HepG2 (cell line): ENCODE data around the gene PRKCD. TPM values are rescaled to one million over a fixed set of nuclear protein-coding genes. Genes with fewer than 3 reads are reported as not detected.

Experiments used
- FOSL2 ChIP-seq: sonication (generic); formaldehyde crosslinking; IDR thresholded peaks from 2 replicates; pipeline ENCODE4 v1.4.0; 2020; ENCODE audit warnings: missing genetic modification reagents
- KLF13 ChIP-seq: sonication (generic); formaldehyde crosslinking; IDR thresholded peaks from 2 replicates; pipeline ENCODE4 v1.4.0; 2020; ENCODE audit warnings: mild to moderate bottlenecking, missing genetic modification reagents
- PCBP1 ChIP-seq: fragments of 200-400 bp; formaldehyde crosslinking; IDR thresholded peaks from 2 replicates; pipeline ENCODE4 v1.6.1; 2017; ENCODE audit warnings: mild to moderate bottlenecking, low read depth, low read length, borderline replicate concordance
- PRMT3 ChIP-seq: sonication (generic); formaldehyde crosslinking; IDR thresholded peaks from 2 replicates; pipeline ENCODE4 v1.8.1; 2022; ENCODE audit warnings: low read depth, mild to moderate bottlenecking, moderate library complexity, missing genetic modification reagents, borderline replicate concordance
- ZC3H4 ChIP-seq: sonication (generic); formaldehyde crosslinking; IDR thresholded peaks from 2 replicates; pipeline ENCODE4 v1.4.0; 2020; ENCODE audit warnings: missing genetic modification reagents, borderline replicate concordance
- ZFP36L1 ChIP-seq: sonication (generic); formaldehyde crosslinking; IDR thresholded peaks from 2 replicates; pipeline ENCODE4 v1.8.0; 2022; ENCODE audit warnings: mild to moderate bottlenecking, missing genetic modification reagents, moderate library complexity
- polyA plus RNA-seq, 8 experiments: library from polyadenylated mRNA; depleted of rRNA in 3 of 8; stranded (reverse) in 7 of 8; unstranded in 1 of 8; fragments of >200 nt; fragmentation: Illumina TruSeq in 4 of 8; extraction: Trizol in 4 of 8; gene quantifications; 2 replicates each; pipeline versions ENCODE4 v1.2.1 to v1.2.3, GENCODE V29; 2011 to 2016; ENCODE audit warnings: low read depth in 4 of 8, missing spikeins in 1 of 8, mixed read lengths in 1 of 8; ENCODE audit not compliant: insufficient read depth in 1 of 8
- total RNA-seq, 5 experiments: library from RNA; depleted of rRNA; stranded (reverse); fragments of >200 nt; fragmentation: Illumina TruSeq; extraction: Trizol; gene quantifications; 2 replicates each; pipeline ENCODE4 v1.2.3, GENCODE V29; 2016; ENCODE audit warnings: low read depth in 1 of 5
- TF ChIP-seq, protein P1 (sequence below): sonication (generic); formaldehyde crosslinking; IDR thresholded peaks from 2 replicates; pipeline ENCODE4 v1.5.1; 2020; ENCODE audit warnings: mild to moderate bottlenecking, missing genetic modification reagents, moderate library complexity
- TF ChIP-seq, protein P2 (sequence below): sonication (generic); formaldehyde crosslinking; IDR thresholded peaks from 2 replicates; pipeline ENCODE4 v1.5.0; 2020; ENCODE audit warnings: mild to moderate bottlenecking, missing genetic modification reagents

PRKCD gene
- total and polyA plus RNA-seq, 2 of the 13 experiments (the other 11 are each of a cell fraction or from before 2014, with no cell fraction given) = 1.6 to 40.7 TPM

GRCh38 chr3:53130179-53131061, 30.6 kb upstream of the PRKCD start, which contains the start of gene RFT1 (continued):
- TF ChIP-seq, protein P1, sequence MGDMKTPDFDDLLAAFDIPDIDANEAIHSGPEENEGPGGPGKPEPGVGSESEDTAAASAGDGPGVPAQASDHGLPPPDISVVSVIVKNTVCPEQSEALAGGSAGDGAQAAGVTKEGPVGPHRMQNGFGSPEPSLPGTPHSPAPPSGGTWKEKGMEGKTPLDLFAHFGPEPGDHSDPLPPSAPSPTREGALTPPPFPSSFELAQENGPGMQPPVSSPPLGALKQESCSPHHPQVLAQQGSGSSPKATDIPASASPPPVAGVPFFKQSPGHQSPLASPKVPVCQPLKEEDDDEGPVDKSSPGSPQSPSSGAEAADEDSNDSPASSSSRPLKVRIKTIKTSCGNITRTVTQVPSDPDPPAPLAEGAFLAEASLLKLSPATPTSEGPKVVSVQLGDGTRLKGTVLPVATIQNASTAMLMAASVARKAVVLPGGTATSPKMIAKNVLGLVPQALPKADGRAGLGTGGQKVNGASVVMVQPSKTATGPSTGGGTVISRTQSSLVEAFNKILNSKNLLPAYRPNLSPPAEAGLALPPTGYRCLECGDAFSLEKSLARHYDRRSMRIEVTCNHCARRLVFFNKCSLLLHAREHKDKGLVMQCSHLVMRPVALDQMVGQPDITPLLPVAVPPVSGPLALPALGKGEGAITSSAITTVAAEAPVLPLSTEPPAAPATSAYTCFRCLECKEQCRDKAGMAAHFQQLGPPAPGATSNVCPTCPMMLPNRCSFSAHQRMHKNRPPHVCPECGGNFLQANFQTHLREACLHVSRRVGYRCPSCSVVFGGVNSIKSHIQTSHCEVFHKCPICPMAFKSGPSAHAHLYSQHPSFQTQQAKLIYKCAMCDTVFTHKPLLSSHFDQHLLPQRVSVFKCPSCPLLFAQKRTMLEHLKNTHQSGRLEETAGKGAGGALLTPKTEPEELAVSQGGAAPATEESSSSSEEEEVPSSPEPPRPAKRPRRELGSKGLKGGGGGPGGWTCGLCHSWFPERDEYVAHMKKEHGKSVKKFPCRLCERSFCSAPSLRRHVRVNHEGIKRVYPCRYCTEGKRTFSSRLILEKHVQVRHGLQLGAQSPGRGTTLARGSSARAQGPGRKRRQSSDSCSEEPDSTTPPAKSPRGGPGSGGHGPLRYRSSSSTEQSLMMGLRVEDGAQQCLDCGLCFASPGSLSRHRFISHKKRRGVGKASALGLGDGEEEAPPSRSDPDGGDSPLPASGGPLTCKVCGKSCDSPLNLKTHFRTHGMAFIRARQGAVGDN (CRISPR knock-in tag) = peak; percentile 90
- TF ChIP-seq ZFP36L1 (peak; percentile 36; the same call in 1 of the 2 replicates), FOSL2 (CRISPR knock-in tag) (peak; percentile 50), PRMT3 (CRISPR knock-in tag) (no peak), PCBP1 (0 out of 2 replicates have a peak, but pooled peaks have one; percentile 52), ZC3H4 (CRISPR knock-in tag) (no peak), KLF13 (CRISPR knock-in tag) (no peak)
- TF ChIP-seq, protein P2, sequence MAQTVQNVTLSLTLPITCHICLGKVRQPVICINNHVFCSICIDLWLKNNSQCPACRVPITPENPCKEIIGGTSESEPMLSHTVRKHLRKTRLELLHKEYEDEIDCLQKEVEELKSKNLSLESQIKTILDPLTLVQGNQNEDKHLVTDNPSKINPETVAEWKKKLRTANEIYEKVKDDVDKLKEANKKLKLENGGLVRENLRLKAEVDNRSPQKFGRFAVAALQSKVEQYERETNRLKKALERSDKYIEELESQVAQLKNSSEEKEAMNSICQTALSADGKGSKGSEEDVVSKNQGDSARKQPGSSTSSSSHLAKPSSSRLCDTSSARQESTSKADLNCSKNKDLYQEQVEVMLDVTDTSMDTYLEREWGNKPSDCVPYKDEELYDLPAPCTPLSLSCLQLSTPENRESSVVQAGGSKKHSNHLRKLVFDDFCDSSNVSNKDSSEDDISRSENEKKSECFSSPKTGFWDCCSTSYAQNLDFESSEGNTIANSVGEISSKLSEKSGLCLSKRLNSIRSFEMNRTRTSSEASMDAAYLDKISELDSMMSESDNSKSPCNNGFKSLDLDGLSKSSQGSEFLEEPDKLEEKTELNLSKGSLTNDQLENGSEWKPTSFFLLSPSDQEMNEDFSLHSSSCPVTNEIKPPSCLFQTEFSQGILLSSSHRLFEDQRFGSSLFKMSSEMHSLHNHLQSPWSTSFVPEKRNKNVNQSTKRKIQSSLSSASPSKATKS (CRISPR knock-in tag) = 0 out of 2 replicates have a peak, but pooled peaks have one; percentile 63
